GM20000 (cell line): Measurements from ENCODE around the gene TSPEAR.
"Not testable (repeated sequence)": the region's sequence is repeated elsewhere in the genome, so short reads cannot be mapped to it uniquely, and the experiment has no call there.

ENCODE experiments used
- DNase-seq: peaks from one replicate; pipeline ENCODE4 v3.0.0; 2012; ENCODE audit warnings: low spot score
- TF ChIP-seq, protein P1 (sequence below): IDR thresholded peaks from 2 replicates; pipeline ENCODE4 v1.5.1; 2012; ENCODE audit warnings: mild to moderate bottlenecking, control low read depth; ENCODE audit errors: extremely low read depth, missing control alignments

TSPEAR gene

DNA sequence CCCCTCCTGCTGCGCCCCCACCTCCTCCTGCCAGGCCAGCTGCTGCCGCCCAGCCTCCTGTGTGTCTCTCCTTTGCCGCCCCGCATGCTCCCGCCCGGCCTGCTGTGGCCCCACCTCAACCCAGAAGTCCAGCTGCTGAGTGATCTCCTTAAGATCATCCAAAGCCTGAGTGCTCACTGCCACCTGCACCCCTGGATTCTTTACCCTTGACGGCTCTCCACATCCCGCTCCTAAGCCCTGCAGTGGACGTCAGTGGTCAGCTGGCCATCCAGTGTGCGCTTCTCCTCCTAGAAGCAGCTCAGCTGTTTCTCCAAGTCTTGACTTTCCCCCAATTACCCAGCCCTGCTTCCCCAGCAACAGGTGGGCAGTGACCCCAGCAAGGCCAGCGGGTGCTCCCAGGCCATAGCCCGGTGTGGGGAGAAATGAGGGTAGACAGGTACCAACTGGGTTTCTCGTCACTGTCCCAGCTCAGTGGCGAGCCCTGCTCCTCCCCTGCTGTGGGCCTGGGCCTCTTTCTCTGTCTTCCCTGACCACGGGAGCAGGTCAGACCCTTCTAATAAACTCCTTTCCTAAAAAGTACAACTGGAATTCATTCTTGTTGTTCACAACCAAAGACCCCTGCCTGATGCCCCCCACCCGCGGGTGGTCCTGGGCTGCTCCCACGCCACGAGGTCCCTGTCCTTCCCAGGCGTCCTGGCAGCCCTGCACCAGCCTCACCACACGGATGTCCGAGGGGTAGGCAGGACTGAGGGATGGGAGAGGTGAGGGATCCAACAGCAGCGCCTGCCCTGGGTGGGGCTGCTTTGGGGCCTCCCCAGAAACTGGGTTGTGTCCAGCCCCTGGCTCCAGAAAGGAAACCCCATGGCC, 109.5 kb downstream of the TSPEAR start:
- TF ChIP-seq, protein P1, sequence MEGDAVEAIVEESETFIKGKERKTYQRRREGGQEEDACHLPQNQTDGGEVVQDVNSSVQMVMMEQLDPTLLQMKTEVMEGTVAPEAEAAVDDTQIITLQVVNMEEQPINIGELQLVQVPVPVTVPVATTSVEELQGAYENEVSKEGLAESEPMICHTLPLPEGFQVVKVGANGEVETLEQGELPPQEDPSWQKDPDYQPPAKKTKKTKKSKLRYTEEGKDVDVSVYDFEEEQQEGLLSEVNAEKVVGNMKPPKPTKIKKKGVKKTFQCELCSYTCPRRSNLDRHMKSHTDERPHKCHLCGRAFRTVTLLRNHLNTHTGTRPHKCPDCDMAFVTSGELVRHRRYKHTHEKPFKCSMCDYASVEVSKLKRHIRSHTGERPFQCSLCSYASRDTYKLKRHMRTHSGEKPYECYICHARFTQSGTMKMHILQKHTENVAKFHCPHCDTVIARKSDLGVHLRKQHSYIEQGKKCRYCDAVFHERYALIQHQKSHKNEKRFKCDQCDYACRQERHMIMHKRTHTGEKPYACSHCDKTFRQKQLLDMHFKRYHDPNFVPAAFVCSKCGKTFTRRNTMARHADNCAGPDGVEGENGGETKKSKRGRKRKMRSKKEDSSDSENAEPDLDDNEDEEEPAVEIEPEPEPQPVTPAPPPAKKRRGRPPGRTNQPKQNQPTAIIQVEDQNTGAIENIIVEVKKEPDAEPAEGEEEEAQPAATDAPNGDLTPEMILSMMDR: no peak
- DNase-seq: no peak

DNA sequence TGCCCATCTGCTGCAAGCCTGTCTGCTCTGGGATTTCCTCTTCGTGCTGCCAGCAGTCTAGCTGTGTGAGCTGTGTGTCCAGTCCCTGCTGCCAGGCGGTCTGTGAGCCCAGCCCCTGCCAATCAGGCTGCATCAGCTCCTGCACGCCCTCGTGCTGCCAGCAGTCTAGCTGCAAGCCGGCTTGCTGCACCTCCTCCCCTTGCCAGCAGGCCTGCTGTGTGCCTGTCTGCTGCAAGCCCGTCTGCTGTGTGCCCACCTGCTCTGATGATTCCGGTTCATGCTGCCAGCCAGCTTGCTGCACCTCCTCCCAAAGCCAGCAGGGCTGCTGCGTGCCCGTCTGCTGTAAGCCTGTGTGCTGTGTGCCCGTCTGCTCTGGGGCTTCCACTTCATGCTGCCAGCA, 110.3 kb downstream of the TSPEAR start:
- DNase-seq: not testable (repeated sequence)

DNA sequence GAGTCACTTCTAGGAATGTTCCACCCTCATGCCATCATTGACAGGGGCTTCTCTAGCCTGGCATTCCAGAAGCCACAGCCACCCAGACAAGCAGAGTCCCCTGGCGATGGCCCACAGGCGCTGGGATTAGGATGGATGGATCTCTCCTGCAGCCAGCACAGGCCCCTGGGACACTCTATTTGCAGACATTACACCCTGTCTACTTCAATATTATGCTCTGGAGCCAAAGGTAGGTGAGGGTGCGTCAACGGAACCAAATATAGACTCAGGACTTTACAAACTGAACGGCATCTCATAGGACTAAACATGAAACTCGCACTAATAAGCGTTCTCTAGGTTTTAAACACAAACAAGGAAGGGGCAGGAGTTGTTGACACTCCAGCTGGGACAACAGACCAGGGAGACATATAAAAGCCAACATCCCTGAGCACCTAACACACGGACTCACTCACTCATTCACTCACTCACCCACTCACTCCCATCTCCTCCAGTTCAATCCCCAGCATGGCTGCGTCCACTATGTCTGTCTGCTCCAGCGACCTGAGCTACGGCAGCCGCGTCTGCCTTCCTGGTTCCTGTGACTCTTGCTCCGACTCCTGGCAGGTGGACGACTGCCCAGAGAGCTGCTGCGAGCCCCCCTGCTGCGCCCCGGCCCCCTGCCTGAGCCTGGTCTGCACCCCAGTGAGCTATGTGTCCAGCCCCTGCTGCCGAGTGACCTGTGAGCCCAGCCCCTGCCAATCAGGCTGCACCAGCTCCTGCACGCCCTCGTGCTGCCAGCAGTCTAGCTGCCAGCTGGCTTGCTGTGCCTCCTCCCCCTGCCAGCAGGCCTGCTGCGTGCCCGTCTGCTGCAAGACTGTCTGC, 111.0 kb downstream of the TSPEAR start, which contains the start of gene KRTAP10-7:
TSS of gene KRTAP10-7 (plus strand) at position 480 of the 861 bp plus-strand sequence. CDS start at position 505, 25 bp downstream.
- not testable (repeated sequence) for DNase-seq

DNA sequence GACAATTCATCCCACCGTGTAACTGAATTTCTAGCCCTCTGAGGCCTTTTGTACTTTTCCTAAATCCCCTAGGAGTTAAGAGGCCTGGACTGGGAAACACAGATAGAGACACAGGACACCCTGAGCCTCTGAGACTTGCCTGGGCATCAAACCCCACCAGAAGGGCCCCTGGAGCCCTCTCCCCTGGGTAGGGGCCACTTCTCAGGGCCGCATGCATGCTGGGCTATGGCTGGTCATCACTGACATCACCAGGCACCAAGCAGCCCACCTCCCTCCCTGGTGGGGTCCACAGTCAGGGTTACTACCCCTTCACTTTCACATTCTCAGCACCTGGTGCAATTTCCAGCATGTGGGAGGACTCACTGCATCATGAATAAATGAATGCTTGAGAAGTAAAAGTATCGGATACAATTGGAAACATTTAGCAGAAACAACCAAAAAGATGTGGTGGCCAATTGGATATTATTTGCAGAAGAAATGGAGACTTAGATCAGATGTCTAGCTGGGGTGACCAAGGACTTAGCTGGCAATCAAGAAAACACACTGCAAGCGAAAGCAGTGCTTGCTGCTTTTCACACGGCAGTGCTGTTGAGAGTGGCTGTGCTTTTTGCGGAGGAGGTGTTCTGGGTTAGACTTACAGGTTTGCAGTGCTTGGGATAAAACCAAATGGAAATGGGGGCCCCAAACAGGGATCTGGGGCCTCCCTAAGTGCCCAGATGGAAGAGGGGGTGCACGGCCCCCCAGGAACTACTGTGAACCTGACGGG, 111.9 kb downstream of the TSPEAR start:
- DNase-seq: no peak
- TF ChIP-seq, protein P1: no peak

DNA sequence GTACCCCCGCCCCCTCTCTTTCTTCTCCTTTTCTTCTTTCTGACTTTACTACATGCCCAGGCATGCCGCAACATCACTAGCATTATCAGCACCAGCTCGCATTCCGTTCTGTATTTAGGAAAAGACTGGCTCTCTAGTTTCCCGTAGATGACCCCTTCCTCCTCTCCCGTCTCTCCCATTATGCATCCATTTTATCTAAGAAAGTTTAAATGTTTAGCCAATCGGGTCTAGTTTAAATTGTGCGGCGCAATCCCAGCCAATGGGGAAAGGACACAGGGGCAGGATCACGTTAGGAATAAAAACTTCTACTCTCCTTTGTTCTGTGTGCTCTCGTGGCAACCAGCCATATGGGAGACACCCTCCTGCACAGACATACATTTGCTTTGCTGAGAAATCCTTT, 113.3 kb downstream of the TSPEAR start:
- no peak for DNase-seq
- TF ChIP-seq, protein P1: no peak

DNA sequence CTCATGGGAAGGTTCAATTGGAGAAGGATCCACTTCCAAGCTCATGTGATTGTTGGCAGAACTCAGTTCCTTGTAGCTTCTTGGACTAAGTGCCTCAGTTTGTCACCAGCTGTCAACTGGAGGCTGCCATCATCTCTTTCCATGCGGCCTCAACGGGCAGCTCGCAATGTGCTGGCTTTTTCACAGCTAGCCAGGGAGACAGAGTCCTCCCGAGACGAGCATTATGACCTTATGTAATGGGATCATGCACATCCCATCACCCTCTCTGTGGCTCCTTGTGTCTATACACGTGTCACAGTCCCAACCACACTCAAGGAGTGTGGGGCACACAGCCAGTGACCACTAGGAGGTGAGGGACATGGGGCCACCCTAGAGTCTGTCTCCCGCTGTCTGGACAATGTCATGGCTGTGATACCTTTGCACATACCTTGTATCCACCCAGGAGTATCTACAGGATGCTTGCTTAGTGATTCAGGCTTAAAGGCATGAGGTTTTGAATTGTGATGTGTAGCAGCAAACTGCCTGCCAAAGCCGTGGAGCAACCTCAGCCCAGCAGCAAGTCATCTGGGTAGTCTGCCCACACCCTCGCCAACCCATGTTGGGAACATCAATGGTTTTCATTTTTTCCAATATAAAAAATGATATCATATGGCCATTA, 115.2 kb downstream of the TSPEAR start:
- no peak for DNase-seq

DNA sequence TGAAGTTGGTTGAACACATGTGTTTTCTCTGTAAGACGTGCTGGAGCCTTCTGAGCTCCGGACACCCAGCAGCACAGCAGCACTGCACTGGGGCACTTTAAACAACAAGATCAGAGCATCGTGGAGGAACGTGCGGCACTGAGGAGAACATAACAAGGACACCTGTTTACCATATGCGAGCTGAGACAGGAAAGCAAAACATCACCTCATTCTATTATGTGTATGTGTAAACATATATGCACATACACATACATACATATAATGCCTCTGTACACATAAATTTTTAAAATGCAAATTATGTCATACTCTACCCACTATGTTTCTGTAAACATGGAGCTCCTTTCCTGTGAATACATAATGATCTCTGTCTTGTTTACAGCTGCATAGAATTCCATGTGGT, 115.8 kb downstream of the TSPEAR start:
- TF ChIP-seq, protein P1: no peak
- DNase-seq: no peak

More for the DNA sequence above, 115.2 kb downstream of the TSPEAR start:
- TF ChIP-seq, protein P1: no peak
